GM19397 (cell line): ENCODE measurements around the gene MAP3K1.
"Not testable (repeated sequence)": the region's sequence is repeated elsewhere in the genome, so short reads cannot be mapped to it uniquely, and the experiment has no call there.

Experiments
- ATAC-seq: cut with Tn5 transposase; IDR thresholded peaks from one replicate; pipeline ENCODE4 v1.9.1; 2021; ENCODE audit warnings: mild to moderate bottlenecking, moderate library complexity; ENCODE audit not compliant: unreplicated experiment

Gene MAP3K1

DNA sequence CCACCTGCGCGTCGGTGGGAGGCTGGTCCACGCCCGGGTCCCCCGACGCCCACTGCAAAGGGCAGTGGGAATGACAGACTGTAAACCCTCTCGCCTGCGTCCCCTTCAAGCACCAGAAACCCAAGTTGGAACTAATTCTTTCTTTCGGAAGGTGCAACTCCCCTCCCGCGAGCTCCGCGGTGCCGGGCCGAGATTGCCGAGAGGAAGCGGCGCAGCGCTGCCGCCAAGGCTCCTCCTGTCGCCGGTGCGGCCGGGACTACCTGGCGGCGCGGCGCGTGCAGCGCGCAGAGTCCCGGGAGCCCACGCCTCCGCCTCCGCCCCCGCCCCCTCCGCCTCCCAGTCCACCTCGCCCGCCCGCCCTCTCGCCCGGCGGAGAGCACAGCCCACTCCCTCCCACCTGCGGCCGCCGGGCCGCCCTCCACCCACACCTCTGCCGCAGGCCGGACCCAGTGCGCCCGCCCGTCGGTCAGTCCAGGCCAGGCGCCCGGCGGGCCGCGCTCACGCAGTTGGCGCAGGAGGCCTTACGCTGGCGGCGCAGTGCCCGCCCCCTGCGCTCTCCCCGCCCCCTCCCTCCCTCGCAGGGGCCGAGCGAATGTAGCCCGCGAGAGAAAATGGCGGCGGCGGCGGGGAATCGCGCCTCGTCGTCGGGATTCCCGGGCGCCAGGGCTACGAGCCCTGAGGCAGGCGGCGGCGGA lies at the start of gene MAP3K1:
TSS of gene MAP3K1 (plus strand) at position 587 of the 695 bp plus-strand sequence. CDS start at position 612, 25 bp downstream.
- ATAC-seq = peak; percentile 61

DNA sequence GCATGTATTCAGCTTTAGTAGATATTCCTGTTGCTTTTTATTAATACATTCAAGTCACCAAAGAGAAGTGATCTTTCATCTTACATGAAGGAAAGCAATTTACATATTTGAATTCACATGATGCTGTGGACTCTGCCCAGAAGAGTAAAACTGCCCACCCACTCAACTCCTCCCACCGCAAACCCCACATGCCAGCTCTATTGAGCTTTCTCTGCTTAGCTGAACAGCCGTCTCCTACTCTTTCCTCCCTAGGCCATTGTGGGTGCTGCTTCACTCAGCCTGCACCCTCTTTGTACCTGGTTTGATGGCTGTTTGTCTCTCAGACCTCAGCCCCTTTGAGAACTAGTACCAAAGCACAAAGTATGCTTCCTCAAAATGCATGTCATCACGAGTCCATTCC lies 48.4 kb upstream of the MAP3K1 start:
- no peak for ATAC-seq

DNA sequence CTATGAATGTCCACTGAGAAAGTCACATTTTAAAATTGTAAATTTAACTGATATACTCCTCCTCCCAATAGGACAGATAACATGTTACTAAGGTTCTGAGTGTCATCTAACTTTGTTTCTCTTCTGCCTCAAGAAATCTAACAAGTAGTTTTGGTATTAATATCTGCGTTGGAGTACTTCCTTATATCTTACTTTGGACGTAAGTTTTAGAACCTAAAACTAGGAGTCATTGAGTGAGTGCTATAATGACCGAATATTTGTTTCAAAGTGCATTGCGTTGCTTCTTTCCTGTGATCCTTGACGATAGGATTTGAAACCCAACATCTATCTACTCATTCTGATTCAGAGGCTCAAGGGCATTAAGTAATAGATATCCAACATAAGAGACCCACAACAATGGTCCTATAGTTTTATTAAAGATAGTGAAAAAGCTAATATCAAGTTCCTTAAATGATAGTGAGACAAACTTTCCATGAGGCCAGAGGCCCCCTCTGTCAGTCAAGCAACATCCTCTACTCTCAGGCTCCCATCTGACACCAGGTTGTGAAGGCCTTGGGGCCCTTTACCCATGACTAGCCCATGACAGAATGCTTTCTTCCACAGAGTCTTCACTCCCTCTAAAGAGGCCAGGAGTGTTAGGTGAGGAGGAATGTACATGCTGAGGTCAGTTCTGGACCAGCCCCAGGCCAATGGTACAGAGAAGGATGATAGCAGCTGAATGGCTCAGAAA lies 45.3 kb upstream of the MAP3K1 start:
- ATAC-seq = no peak

DNA sequence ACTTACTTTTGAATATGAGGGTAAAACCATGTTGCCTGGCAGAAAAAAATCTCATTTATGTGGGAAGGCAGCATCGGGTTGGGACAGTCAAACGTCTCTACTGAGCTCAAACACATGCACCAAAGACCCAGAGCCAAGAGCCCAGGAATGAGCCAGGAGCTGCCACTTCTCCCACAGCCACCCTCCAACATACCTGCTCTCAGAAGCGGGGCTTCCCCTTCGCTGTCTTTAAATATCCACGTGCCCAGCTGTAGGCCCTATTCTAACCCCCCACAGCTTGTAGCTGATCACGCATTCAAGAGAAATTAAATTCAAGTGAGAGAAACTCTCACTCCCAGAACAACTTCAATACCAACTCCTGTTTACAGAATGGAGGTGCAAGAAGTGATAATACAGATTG lies 42.6 kb upstream of the MAP3K1 start:
- ATAC-seq = no peak

DNA sequence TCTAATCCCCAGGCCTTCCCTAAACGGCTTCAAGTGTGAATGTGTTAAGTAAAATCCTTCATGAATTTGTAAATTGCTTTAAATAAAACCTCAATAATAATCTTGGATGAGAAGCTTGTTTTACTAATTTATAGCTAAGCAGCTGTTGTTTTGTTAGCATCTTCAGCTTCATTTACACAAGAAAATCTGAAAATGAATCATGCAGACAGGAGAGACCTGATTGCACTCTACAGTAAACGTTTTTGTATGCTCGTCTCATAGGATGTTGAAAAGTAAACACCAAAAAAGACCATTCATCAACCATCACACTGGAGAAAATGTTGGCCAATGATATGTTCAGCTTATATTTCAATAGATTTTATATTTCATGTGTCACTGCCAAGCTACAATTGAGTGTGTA lies 40.4 kb upstream of the MAP3K1 start:
- no peak for ATAC-seq

DNA sequence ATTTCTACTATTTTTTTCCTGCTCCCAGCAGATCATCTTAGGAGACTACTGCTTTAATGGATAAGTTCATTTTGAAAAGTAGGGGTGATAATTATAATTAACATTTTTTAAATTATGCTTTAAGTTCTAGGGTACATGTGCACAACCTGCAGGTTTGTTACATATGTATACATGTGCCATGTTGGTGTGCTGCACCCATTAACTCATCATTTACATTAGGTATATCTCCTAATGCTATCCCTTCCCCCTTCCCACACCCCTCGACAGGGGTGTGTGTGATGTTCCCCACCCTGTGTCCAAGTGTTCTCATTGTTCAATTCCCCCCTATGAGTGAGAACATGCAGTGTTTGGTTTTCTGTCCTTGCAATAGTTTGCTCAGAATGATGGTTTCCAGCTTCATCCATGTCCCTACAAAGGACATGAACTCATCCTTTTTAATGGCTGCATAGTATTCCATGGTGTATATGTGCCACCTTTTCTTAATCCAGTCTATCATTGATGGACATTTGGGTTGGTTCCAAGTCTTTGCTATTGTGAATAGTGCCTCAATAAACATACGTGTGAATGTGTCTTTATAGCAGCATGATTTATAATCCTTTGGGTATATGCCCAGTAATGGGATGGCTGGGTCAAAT lies 39.0 kb upstream of the MAP3K1 start:
- not testable (repeated sequence) for ATAC-seq

DNA sequence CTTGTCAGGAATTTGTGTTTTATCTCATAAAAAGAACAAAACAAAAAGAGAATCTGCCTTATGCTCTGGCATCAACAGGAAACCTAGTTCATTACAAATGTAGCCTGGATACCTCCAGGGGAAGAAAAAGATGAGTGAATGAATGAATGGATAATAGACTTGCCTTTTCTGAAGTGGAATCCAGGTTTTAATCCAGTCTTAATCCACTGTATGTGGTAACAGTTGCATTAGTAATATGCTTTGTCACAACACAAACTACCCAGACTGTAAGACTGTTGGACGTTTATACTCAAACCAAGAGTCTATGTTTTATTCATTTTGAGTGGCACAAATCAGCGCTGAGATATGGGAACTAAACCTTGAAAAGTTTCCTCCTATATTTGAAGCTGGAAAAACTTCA lies 32.1 kb upstream of the MAP3K1 start:
- ATAC-seq = no peak

DNA sequence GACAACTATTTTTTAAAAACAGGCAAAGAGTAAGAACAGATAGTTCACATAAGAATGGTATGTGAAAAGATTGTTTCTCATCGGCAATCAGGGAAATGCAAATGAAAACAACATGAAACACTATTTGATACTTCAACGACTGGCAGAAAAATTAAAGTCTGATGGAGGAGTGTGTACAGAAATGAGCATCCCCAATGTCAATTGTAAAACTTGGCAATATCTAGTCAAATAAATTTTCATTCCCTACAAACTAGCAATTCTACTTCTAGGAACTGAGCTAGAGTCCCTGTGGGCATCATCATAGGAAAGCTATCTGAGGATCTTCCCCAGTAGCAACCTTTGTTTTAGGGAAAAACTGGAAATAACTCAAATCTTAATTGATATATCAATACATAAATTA lies 29.0 kb upstream of the MAP3K1 start:
- ATAC-seq = no peak

DNA sequence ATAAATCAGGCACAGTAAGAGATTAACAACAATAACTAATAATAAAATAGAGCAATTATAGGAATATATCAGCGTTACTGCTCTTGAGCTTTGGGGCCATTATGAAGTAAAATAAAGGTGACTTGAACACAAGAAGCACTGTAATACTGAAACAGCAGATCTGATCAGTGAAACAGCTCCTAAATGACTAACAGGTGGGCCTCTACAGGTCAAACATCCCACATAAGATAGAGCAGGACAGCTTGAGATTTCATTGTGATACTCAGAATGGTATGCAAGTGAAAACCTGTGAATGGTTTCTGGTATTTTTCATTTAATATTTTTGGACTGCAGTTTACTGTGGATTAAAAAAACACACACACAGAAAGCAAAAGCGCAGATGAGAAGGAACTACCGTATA lies 24.0 kb upstream of the MAP3K1 start:
- no peak for ATAC-seq

DNA sequence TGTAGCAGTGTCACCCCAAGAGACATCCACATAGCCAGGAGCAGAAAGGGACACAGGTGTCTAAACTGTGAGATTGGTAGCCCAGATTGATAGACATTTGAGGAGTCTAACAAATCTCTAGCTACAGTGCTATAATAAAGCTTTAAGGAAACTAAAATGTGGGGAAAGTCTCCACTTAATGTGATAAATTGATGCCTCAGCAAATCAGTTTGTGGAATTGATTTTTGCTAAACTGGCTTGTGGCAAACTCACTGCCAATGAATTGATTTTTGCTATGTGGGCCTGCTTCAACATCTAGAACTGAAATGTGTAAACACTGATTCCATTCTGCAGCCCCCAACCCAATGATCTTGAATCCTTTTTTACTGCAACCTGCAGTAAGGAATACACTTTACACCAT lies 16.8 kb upstream of the MAP3K1 start:
- ATAC-seq = no peak

DNA sequence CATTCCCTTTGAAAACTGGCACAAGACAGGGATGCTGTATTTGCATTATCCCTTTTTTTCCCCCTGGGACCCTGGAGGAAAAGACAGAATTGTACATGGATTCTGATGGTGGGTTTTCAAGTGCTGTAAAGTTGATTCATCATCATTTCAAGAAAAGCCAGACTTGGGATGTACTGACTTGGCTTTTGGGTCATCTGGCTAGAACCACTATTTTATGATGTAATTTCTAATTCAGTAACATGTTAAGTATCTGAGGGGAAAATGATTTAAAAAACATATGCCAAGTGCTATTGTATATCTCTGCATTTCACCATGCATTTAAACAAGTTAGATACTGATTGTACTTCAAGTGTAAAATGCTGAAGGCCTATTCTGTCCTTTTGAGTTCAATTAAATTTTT lies 15.2 kb upstream of the MAP3K1 start:
- ATAC-seq = no peak

DNA sequence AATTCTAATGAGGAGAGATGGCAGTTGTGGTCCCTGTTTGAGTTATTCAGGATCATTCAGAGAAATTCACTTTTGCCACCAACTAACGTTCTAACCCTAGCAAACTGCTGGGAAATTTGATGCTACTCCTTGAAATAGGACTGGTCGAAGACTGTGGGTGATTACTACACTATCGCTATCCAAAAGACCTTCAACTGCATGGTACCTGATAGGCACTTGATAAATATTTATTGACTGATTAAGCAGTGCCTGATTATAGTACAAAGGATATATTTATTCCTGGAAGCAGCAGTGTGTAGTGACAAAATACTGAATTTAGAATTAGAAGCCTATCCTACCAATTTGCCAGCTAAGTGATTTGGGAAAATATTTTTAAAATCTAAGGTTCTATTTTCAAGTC lies 14.1 kb upstream of the MAP3K1 start:
- ATAC-seq = no peak

DNA sequence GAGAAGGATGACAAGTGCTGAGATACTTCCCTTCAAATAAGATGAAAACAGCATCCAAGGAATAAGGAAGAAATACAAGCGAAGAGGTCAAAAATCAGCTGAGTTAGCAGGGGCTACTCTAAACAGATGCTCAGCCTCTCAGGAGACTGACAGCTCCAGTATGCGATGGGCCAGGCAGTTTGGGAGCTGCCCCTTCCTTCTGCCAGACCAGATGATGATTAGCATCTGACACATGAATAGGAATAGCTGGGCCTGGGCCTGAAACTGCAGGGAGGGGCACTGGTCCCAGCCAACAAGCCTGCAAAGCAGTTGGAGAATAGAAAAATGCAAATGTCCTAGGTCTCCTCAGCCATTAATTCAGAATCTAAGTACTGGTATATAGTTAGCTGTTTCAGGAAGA lies 13.1 kb upstream of the MAP3K1 start:
- ATAC-seq = no peak

DNA sequence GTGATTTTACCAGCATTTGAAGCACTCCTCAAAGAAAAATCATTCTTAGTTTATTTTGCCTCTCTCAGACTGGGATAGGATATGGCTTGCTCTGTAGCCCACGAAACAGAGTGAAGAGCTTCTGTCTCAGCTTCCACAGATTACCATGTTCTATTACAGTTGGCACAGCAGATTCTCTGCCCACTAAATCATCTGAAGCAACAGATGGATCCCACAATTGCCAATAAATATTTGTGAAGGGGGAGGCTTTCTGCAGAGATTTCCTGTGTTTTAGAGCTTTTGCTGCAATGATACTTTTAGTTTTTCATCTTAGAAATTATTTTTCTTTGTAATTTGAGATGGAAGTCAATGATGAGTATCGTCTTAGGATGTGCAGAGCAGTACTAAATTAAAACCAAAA lies 12.3 kb upstream of the MAP3K1 start:
- no peak for ATAC-seq

DNA sequence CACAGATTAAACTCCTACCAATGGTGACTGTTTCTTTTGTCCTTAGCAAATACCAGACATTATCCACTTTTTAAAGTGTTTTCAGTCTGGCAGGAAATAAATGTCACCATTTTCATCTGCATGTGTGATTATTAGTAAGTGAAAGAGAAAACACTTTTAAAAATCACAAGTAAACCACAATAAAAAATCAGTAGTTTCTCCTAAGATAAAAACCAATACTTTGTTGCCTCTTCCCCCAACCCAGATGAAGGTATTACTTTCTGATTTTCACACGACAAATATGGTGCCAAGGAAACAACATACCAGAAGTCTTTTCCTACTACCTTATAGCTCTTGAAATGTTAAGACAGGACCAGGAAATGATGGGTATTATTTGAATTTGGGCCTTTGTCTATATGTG lies 11.5 kb upstream of the MAP3K1 start:
- ATAC-seq = no peak

DNA sequence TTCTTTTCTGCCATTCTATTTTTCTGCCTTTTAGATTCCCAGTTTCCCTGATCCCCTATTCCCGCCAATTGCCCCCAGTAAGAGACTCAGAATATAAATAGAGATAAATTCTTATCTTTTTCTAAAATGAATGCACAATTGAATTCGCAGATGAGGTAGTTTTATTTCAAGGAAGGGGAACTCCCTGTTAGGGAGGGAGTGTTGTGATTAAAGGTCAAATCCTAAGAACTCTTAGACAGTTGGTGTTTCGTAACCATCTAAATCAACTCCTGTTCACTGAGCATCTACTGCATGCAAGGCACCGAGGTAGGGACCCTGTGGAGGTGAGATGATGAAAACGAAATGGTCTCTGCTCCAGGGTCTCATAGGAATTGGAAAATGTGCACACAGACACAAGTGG lies 7.7 kb upstream of the MAP3K1 start:
- no peak for ATAC-seq

DNA sequence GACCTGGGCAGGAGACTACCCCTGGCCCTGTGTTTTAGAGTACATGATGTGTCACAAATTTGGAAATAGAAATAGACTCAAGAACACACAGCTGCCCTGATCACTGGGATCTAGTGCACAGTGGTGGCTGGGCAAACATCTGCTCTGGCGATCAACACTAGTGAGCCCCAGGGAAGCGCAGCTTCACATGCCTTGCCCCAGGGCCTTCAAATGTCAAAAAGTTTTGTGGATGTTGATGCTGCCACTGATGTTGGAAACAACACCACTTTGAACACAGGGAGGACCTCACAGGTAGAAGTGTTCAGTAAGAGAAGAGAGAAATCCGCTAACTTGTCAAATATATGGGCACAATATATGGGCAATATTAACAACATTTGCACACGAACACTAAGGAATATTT lies 7.1 kb upstream of the MAP3K1 start:
- no peak for ATAC-seq

DNA sequence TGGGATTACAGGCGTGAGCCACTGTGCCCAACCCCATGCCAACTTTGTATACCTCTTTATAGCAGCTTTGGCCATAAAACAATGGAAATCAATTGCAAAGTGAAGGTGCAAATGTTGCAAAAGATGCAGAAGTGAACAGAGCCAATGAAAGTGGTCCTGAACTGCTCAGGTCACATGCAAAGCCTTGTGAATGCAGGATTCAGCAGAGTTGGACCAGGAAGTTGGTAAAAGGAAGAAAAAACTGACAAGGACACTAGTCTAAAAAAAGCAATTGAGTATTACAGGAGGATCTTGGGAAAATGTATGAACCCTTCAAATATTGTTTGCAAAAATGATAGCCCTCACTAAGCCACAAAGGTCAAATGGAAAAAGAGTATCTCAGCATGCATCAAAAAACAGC lies 4.5 kb upstream of the MAP3K1 start:
- no peak for ATAC-seq

DNA sequence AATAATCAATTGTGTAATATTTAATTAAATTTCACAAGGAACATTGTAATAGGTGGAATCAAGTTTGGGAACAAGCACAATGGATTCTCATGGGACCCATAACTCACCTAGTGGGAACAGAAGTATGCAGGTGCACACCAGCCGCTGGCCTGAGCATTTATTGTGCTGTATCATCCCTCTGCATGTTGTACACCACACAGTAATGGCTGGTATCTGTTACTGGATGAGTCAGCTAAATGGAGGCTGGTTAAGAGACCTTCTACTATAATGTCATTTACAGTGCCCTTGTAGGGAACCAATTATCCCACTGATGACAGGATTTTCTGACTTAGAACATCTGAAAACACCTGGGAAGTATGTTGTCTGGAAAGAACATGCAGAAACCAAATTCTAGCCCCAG lies 3.2 kb upstream of the MAP3K1 start:
- no peak for ATAC-seq

DNA sequence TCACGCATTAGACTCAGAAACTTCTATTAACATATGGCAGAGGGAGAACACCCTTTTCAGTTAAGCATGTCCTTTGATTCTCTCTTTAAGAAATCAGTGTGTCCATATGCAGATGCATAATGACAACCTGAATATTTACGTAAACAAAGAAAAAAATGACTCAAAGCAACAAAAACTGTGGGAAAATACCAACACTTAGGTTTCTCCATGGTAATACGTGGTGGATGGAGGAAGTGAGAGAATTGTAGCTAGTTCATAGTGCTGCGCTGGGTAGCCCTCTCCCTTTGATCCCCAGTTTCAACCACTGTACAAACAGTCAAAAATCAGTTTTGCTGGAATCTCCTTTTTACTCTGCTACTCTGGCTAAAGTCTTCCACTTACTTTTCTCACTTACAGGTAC lies 2.0 kb upstream of the MAP3K1 start:
- ATAC-seq = no peak

DNA sequence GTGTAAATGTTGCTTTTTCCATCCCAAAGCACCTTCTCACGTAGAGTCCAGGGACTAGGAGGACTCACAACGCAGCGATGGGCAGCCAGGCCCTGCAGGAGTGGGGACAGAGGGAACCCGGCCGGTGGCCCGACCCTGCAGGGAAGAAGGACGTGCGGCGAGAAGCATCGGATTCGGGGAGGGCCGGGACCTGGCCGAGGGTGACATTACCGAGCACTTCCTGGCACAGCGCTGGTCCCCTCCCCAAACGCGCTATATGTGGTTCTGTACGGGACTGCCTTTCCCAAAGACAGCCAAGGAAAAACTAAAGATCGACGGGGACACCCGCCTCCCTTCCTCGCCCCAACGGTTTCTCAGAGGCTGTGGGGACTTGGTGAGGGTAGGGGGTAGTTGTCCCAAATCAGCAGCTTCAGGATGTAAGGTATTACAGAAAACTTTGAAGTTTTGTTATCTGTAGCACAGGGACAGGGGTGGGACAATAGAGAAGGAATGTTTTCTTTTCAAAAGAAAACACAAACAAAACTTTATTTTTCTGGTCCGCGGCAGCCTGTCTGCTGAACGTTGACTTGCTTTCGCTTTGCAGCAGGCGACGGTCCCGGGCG lies 887 bp upstream of the MAP3K1 start:
- ATAC-seq = no peak
